ENCODE measurements around the gene RCC2. TPM values are rescaled to one million over a fixed set of nuclear protein-coding genes. Genes with fewer than 3 reads are reported as not detected.

Gene RCC2
- total and polyA plus RNA-seq, 4 experiments from 2014 or later: 6.7 to 41.2 (median 28.4) TPM

- DNase-seq: no peak
- Mint-ChIP-seq H3K27ac (peak overlapping the region in 1 of 7 donors; percentile 95), H3K4me3 (peak overlapping the region in 1 of 8 donors; percentile 20), H3K36me3 (peaks cover 0 to 9% of the 10 kb centered on the region in 2 donors), H3K27me3 (no peaks in the 10 kb centered on the region), H3K4me1 (peaks cover 7 to 24% (median 12%) of the 10 kb centered on the region in 4 donors), H3K9me3 (peaks cover 0 to 2% (median 0%) of the 10 kb centered on the region in 8 donors)
- Histone ChIP-seq H3K27ac (ENCODE audit: low read depth, low read length) (no peak overlapping the region), H3K27me3 (ENCODE audit: insufficient read depth, low read length) (no peaks in the 10 kb centered on the region), H3K4me1 (ENCODE audit: insufficient read depth, low read length) (peaks cover 10% of the 10 kb centered on the region), H3K4me3 (ENCODE audit: low read length in 2 of 2) (no peak overlapping the region), H3K9me3 (ENCODE audit: control insufficient read depth in 1 of 2, low read length in 2 of 2) (no peaks in the 10 kb centered on the region), H3K36me3 (ENCODE audit: insufficient read depth, low read length) (no peaks in the 10 kb centered on the region)
- ChIA-PET POLR2A (ENCODE audit: partially characterized antibody) (no interaction called here), CTCF (ENCODE audit: partially characterized antibody) (no interaction called here)
- intact Hi-C loops (cut with micrococcal nuclease): no loop called here
Observed at GRCh38 chr1:17441993-17442357, 2.5 kb upstream of the RCC2 start.

- Mint-ChIP-seq H3K27ac (peak overlapping the region in 1 of 7 donors; percentile 95), H3K4me3 (peak overlapping the region in 2 of 8 donors; percentile 20 to 36), H3K36me3 (peaks cover 0 to 11% of the 10 kb centered on the region in 2 donors), H3K4me1 (peaks cover 12 to 30% (median 18%) of the 10 kb centered on the region in 4 donors), H3K9me3 (peaks cover 0 to 2% (median 0%) of the 10 kb centered on the region in 8 donors), H3K27me3 (no peaks in the 10 kb centered on the region)
- no peak overlapping the region for H3K27ac ChIP-seq (ENCODE audit: low read depth, low read length)
- intact Hi-C loops (cut with micrococcal nuclease): no loop called here
- H3K4me3 ChIP-seq (ENCODE audit: low read length in 2 of 2): no peak overlapping the region
- peaks cover 15% of the 10 kb centered on the region for H3K4me1 ChIP-seq (ENCODE audit: insufficient read depth, low read length)
- DNase-seq: no peak
- no peaks in the 10 kb centered on the region for H3K36me3 ChIP-seq (ENCODE audit: insufficient read depth, low read length)
- H3K9me3 ChIP-seq (ENCODE audit: control insufficient read depth in 1 of 2, low read length in 2 of 2): no peaks in the 10 kb centered on the region
- ChIA-PET POLR2A (ENCODE audit: partially characterized antibody) (no interaction called here), CTCF (ENCODE audit: partially characterized antibody) (no interaction called here)
- no peaks in the 10 kb centered on the region for H3K27me3 ChIP-seq (ENCODE audit: insufficient read depth, low read length)
Observed at GRCh38 chr1:17441265-17441992, 2.0 kb upstream of the RCC2 start.

- Mint-ChIP-seq H3K27ac (peak overlapping the region in 3 of 7 donors; percentile 24 to 95 (median 82)), H3K36me3 (peaks cover 0 to 16% of the 10 kb centered on the region in 2 donors), H3K4me3 (peak overlapping the region in 7 of 8 donors; percentile 26 to 98 (median 74)), H3K4me1 (peaks cover 15 to 36% (median 22%) of the 10 kb centered on the region in 4 donors), H3K27me3 (no peaks in the 10 kb centered on the region), H3K9me3 (peaks cover 0 to 2% (median 0%) of the 10 kb centered on the region in 8 donors)
- Histone ChIP-seq H3K27me3 (ENCODE audit: insufficient read depth, low read length) (no peaks in the 10 kb centered on the region), H3K4me1 (ENCODE audit: insufficient read depth, low read length) (peaks cover 21% of the 10 kb centered on the region), H3K27ac (ENCODE audit: low read depth, low read length) (no peak overlapping the region), H3K36me3 (ENCODE audit: insufficient read depth, low read length) (no peaks in the 10 kb centered on the region), H3K4me3 (ENCODE audit: low read length in 2 of 2) (no peak overlapping the region), H3K9me3 (ENCODE audit: control insufficient read depth in 1 of 2, low read length in 2 of 2) (no peaks in the 10 kb centered on the region)
- intact Hi-C loops (cut with micrococcal nuclease): no loop called here
- ChIA-PET CTCF (ENCODE audit: partially characterized antibody) (interaction anchor here (2.7 kb wide), 1 partner anchor 22 kb away, joined by 8 read pairs; no protein-coding TSS in a partner anchor), POLR2A (ENCODE audit: partially characterized antibody) (interaction anchor here (0.9 kb wide), 1 partner anchor 35 kb away, joined by 3 read pairs; no protein-coding TSS in a partner anchor)
- no peak for DNase-seq
Observed at GRCh38 chr1:17440827-17441168, 1.3 kb upstream of the RCC2 start.

GRCh38 chr1:17440074-17440826 lies 773 bp upstream of the RCC2 start:
- no peak for DNase-seq
- Histone ChIP-seq H3K4me1 (ENCODE audit: insufficient read depth, low read length) (peaks cover 24% of the 10 kb centered on the region), H3K27ac (ENCODE audit: low read depth, low read length) (peak overlapping the region; percentile 27), H3K27me3 (ENCODE audit: insufficient read depth, low read length) (no peaks in the 10 kb centered on the region), H3K36me3 (ENCODE audit: insufficient read depth, low read length) (no peaks in the 10 kb centered on the region), H3K4me3 (ENCODE audit: low read length in 2 of 2) (peak overlapping the region; percentile 49 to 63), H3K9me3 (ENCODE audit: control insufficient read depth in 1 of 2, low read length in 2 of 2) (no peaks in the 10 kb centered on the region)
- peak overlapping the region; percentile 74 to 98 (median 82) for H3K4me3 Mint-ChIP-seq
- H3K27me3 Mint-ChIP-seq: no peaks in the 10 kb centered on the region
- POLR2A ChIA-PET (ENCODE audit: partially characterized antibody): interaction anchor here (0.9 kb wide), 1 partner anchor 34 kb away, joined by 3 read pairs; no protein-coding TSS in a partner anchor
- peaks cover 0 to 2% (median 0%) of the 10 kb centered on the region in 8 donors for H3K9me3 Mint-ChIP-seq
- CTCF ChIA-PET (ENCODE audit: partially characterized antibody): interaction anchor here (1.1 to 2.7 kb wide), 3 partner anchors 10 to 23 kb away, joined by 3 to 8 read pairs (median 5); no protein-coding TSS in a partner anchor
- intact Hi-C loops (cut with micrococcal nuclease): no loop called here
- peaks cover 16 to 41% (median 25%) of the 10 kb centered on the region in 4 donors for H3K4me1 Mint-ChIP-seq
- peaks cover 0 to 16% of the 10 kb centered on the region in 2 donors for H3K36me3 Mint-ChIP-seq
- H3K27ac Mint-ChIP-seq: peak overlapping the region; percentile 74 to 95 (median 84)

- Histone ChIP-seq H3K36me3 (ENCODE audit: insufficient read depth, low read length) (no peaks in the 10 kb centered on the region), H3K4me1 (ENCODE audit: insufficient read depth, low read length) (peaks cover 27% of the 10 kb centered on the region), H3K27me3 (ENCODE audit: insufficient read depth, low read length) (no peaks in the 10 kb centered on the region), H3K9me3 (ENCODE audit: control insufficient read depth in 1 of 2, low read length in 2 of 2) (no peaks in the 10 kb centered on the region), H3K27ac (ENCODE audit: low read depth, low read length) (peak overlapping the region; percentile 78), H3K4me3 (ENCODE audit: low read length in 2 of 2) (peak overlapping the region; percentile 79 to 81)
- POLR2A ChIA-PET (ENCODE audit: partially characterized antibody): interaction anchor here (1.0 to 1.4 kb wide), 2 partner anchors 10 to 534 kb away, joined by 3 to 6 read pairs; no protein-coding TSS in a partner anchor
- intact Hi-C loops (cut with micrococcal nuclease): loop anchor here (2.0 to 10.0 kb wide), 2 partner anchors 18 to 1914 kb away; partner anchors contain the start of genes CASP9 and DNAJC16
- CTCF ChIA-PET (ENCODE audit: partially characterized antibody): interaction anchor here (2.0 to 2.7 kb wide), 2 partner anchors 9 to 20 kb away, joined by 5 to 8 read pairs; no protein-coding TSS in a partner anchor
- peaks cover 0 to 26% of the 10 kb centered on the region in 2 donors for H3K36me3 Mint-ChIP-seq
- peaks cover 0 to 2% (median 0%) of the 10 kb centered on the region in 8 donors for H3K9me3 Mint-ChIP-seq
- H3K4me3 Mint-ChIP-seq: peak overlapping the region; percentile 94 to 98 (median 96)
- peaks cover 22 to 58% (median 38%) of the 10 kb centered on the region in 4 donors for H3K4me1 Mint-ChIP-seq
- peak; percentile 44 to 73 (median 52) for DNase-seq
- H3K27ac Mint-ChIP-seq: peak overlapping the region; percentile 95 to 98 (median 97)
- no peaks in the 10 kb centered on the region for H3K27me3 Mint-ChIP-seq
Observed at GRCh38 chr1:17438318-17439249, 893 bp downstream of the RCC2 start.

GRCh38 chr1:17437580-17438317 lies 1.7 kb downstream of the RCC2 start:
- POLR2A ChIA-PET (ENCODE audit: partially characterized antibody): interaction anchor here (1.0 to 1.4 kb wide), 2 partner anchors 9 to 533 kb away, joined by 3 to 6 read pairs; no protein-coding TSS in a partner anchor
- intact Hi-C loops (cut with micrococcal nuclease): loop anchor here (2.0 to 10.0 kb wide), 2 partner anchors 17 to 1913 kb away; partner anchors contain the start of genes CASP9 and DNAJC16
- CTCF ChIA-PET (ENCODE audit: partially characterized antibody): interaction anchor here (2.7 kb wide), 1 partner anchor 19 kb away, joined by 8 read pairs; no protein-coding TSS in a partner anchor
- H3K4me3 ChIP-seq (ENCODE audit: low read length in 2 of 2): peak overlapping the region in 1 of 2 donors; percentile 79
- Mint-ChIP-seq H3K36me3 (peaks cover 0 to 29% of the 10 kb centered on the region in 2 donors), H3K9me3 (peaks cover 0 to 2% (median 0%) of the 10 kb centered on the region in 8 donors), H3K4me1 (peaks cover 22 to 66% (median 41%) of the 10 kb centered on the region in 4 donors), H3K27ac (peak overlapping the region; percentile 82 to 93 (median 88)), H3K4me3 (peak overlapping the region; percentile 79 to 82 (median 82)), H3K27me3 (no peaks in the 10 kb centered on the region)
- H3K27me3 ChIP-seq (ENCODE audit: insufficient read depth, low read length): no peaks in the 10 kb centered on the region
- H3K27ac ChIP-seq (ENCODE audit: low read depth, low read length): peak overlapping the region; percentile 78
- H3K4me1 ChIP-seq (ENCODE audit: insufficient read depth, low read length): peaks cover 27% of the 10 kb centered on the region
- H3K9me3 ChIP-seq (ENCODE audit: control insufficient read depth in 1 of 2, low read length in 2 of 2): no peaks in the 10 kb centered on the region
- DNase-seq: peak; percentile 40 to 71 (median 55)
- no peaks in the 10 kb centered on the region for H3K36me3 ChIP-seq (ENCODE audit: insufficient read depth, low read length)

Measured in CD4-positive, alpha-beta memory T cell (primary cell).